SK-N-SH (cell line): ENCODE results near the gene LDAH.

ENCODE experiments used
- CTCF ChIP-seq: fragments of 200-600 bp; sonication (generic); IDR thresholded peaks from 2 replicates; pipeline ENCODE4 v1.6.1; 2017; ENCODE audit warnings: antibody characterized with exemption, mild to moderate bottlenecking, moderate library complexity
- EP300 ChIP-seq, 2 experiments: IDR thresholded peaks; 2 replicates each; pipeline versions ENCODE4 v1.4.0 to v1.6.1; 2012; ENCODE audit warnings: borderline replicate concordance in 1 of 2, low read depth in 1 of 2, low read length in 1 of 2
- GATA2 ChIP-seq: sonication (generic); formaldehyde crosslinking; IDR thresholded peaks from 2 replicates; pipeline ENCODE4 v1.5.0; 2020; ENCODE audit warnings: mild to moderate bottlenecking, missing genetic modification reagents
- MAX ChIP-seq: IDR thresholded peaks from 2 replicates; pipeline ENCODE4 v1.4.0; 2012; ENCODE audit warnings: low read depth
- MXI1 ChIP-seq: IDR thresholded peaks from 2 replicates; pipeline ENCODE4 v1.6.1; 2012; ENCODE audit warnings: mild to moderate bottlenecking, low read depth, low read length, improper control_type of control experiment
- POLR2AphosphoS5 ChIP-seq: IDR thresholded peaks from 2 replicates; pipeline ENCODE4 v1.6.1; 2012; ENCODE audit warnings: low read depth, low read length
- RAD21 ChIP-seq: IDR thresholded peaks from 2 replicates; pipeline ENCODE4 v1.6.1; 2012; ENCODE audit warnings: mild to moderate bottlenecking, low read length
- REST ChIP-seq: IDR thresholded peaks from 2 replicates; pipeline ENCODE4 v1.6.1; 2012; ENCODE audit warnings: mild to moderate bottlenecking, low read depth, low read length, moderate library complexity
- RFX5 ChIP-seq: IDR thresholded peaks from 2 replicates; pipeline ENCODE4 v1.6.1; 2012; ENCODE audit warnings: mild to moderate bottlenecking, improper control_type of control experiment, low read length
- TAF1 ChIP-seq: IDR thresholded peaks from 2 replicates; pipeline ENCODE4 v1.6.1; 2012; ENCODE audit warnings: low read depth, mild to moderate bottlenecking, low read length, moderate library complexity, borderline replicate concordance
- TCF12 ChIP-seq: IDR thresholded peaks from 2 replicates; pipeline ENCODE4 v1.4.0; 2012
- USF2 ChIP-seq: fragments of 150-350 bp; IDR thresholded peaks from 2 replicates; pipeline ENCODE4 v1.6.1; 2017; ENCODE audit warnings: antibody characterized with exemption, low read length, low read depth, borderline replicate concordance

GRCh38 chr2:20697322-20697934, 125.5 kb downstream of the LDAH start:
- TF ChIP-seq EP300 (IDR thresholded peaks at IDR 0.05; ENCODE audit: borderline replicate concordance in 1 of 2, low read depth in 1 of 2, low read length in 1 of 2) (no peak), REST (no peak), CTCF (no peak), RFX5 (no peak), USF2 (no peak), MXI1 (no peak), POLR2AphosphoS5 (no peak), RAD21 (no peak), TAF1 (no peak), MAX (no peak), GATA2 (CRISPR knock-in tag) (no peak), TCF12 (no peak)
